K562 (cell line): ENCODE measurements around the gene NFATC1. TPM values are rescaled to one million over a fixed set of nuclear protein-coding genes. Genes with fewer than 3 reads are reported as not detected.

Experiments used
- ATAC-seq: fragments of 200-7000 bp; cut with Tn5 transposase; 3 replicates; pipeline ENCODE4 v1.9.1; 2020; ENCODE audit warnings: moderate library complexity
- BruUV-seq: library from RNA; stranded (reverse); fragments of 400-500 nt; replicated peaks from 2 replicates; lab custom pipeline; 2021; lab: Mats Ljungman, UMichigan
- CTCF ChIA-PET: fragments of 300-600 bp; formaldehyde crosslinking; extraction: SDS; loops from one replicate; lab custom pipeline; 2021; ENCODE audit warnings: low intra/inter-chr PET ratio; lab: Yijun Ruan, JAX
- POLR2A ChIA-PET: fragments of 300-600, 350-650 bp; sonication (Branson Sonifier 250); formaldehyde crosslinking; extraction: SDS; loops from one replicate; lab custom pipeline; 2021; ENCODE audit warnings: antibody characterized with exemption, inconsistent platforms; lab: Yijun Ruan, JAX
- DNase-seq, 4 experiments: peaks; one replicate each; pipeline versions ENCODE4 v3.0.0 to v3.0.0-alpha.2; 2011 to 2018; ENCODE audit warnings: low spot score in 3 of 4, mixed read lengths in 3 of 4; ENCODE audit errors: extremely low read depth in 1 of 4
- FAIRE-seq: peaks from 2 replicates; lab custom pipeline; 2011; peaks lifted over from hg19 to GRCh38; lab: Jason Lieb, UNC
- H2AFZ ChIP-seq: 2 replicates; pipeline ENCODE4 v1.6.0; 2011; ENCODE audit warnings: low read depth, low read length, control low read depth, inconsistent platforms
- H3K27ac ChIP-seq: fragments of 200-600 bp; 3 replicates; pipeline ENCODE4 v1.8.0; 2011; ENCODE audit warnings: low read depth, mild to moderate bottlenecking, control low read depth, inconsistent platforms, low read length, moderate library complexity, mixed read lengths; ENCODE audit errors: extremely low read depth
- H3K27me3 ChIP-seq, 2 experiments: fragments of 300-600 bp in 1 of 2; 2 replicates in 1 of 2; 3 replicates in 1 of 2; pipeline versions ENCODE4 v1.6.0 to v1.8.0; 2011; ENCODE audit warnings: inconsistent platforms in 2 of 2, low read length in 2 of 2, mild to moderate bottlenecking in 1 of 2, mixed read lengths in 1 of 2, moderate library complexity in 1 of 2; ENCODE audit not compliant: control insufficient read depth in 2 of 2, insufficient read depth in 2 of 2
- H3K36me3 ChIP-seq: fragments of 300-600 bp; 3 replicates; pipeline ENCODE4 v1.8.0; 2011; ENCODE audit warnings: mild to moderate bottlenecking, low read length, inconsistent platforms; ENCODE audit not compliant: control insufficient read depth, insufficient read depth
- H3K4me1 ChIP-seq, 2 experiments: fragments of 200-600 bp in 1 of 2; replicated peaks in 1 of 2; 2 replicates in 1 of 2; 3 replicates in 1 of 2; pipeline versions ENCODE4 v1.5.1 to v1.8.0; 2011; ENCODE audit warnings: inconsistent platforms in 2 of 2, low read length in 2 of 2, mild to moderate bottlenecking in 1 of 2, mixed read lengths in 1 of 2, moderate library complexity in 1 of 2; ENCODE audit not compliant: control insufficient read depth in 2 of 2, insufficient read depth in 2 of 2
- H3K4me2 ChIP-seq: 2 replicates; pipeline ENCODE4 v1.6.1; 2011; ENCODE audit warnings: low read length, control low read depth, inconsistent platforms, mixed read lengths; ENCODE audit not compliant: insufficient read depth
- H3K4me3 ChIP-seq: fragments of 200-600 bp; sonication (generic), shearing (Covaris generic); 2 replicates; pipeline ENCODE4 v1.5.1; 2016; ENCODE audit warnings: control low read depth, inconsistent platforms
- H3K79me2 ChIP-seq: fragments of 200-600 bp; 3 replicates; pipeline ENCODE4 v1.8.0; 2011; ENCODE audit warnings: low read length, inconsistent platforms; ENCODE audit not compliant: control insufficient read depth, insufficient read depth
- H3K9ac ChIP-seq, 2 experiments: 2 replicates each; pipeline versions ENCODE4 v1.6.0 to v1.6.1; 2011; ENCODE audit warnings: low read depth in 2 of 2, low read length in 2 of 2, control low read depth in 1 of 2, inconsistent platforms in 1 of 2, mild to moderate bottlenecking in 1 of 2, mixed read lengths in 1 of 2; ENCODE audit not compliant: insufficient read depth in 1 of 2
- H3K9me1 ChIP-seq: one replicate; pipeline ENCODE4 v1.6.0; 2011; ENCODE audit warnings: inconsistent platforms, mild to moderate bottlenecking, low read length, moderate library complexity; ENCODE audit not compliant: control insufficient read depth, insufficient read depth
- H3K9me3 ChIP-seq: replicated peaks from 2 replicates; pipeline ENCODE4 v1.5.1; 2011; ENCODE audit warnings: low read depth, low read length, inconsistent platforms; ENCODE audit not compliant: control insufficient read depth, insufficient read depth
- H4K20me1 ChIP-seq: replicated peaks from 2 replicates; pipeline ENCODE4 v1.6.1; 2011; ENCODE audit warnings: low read length, inconsistent platforms, mixed read lengths; ENCODE audit not compliant: control insufficient read depth, insufficient read depth
- EHMT2 ChIP-seq: fragments of 450-650 bp; IDR thresholded peaks from 2 replicates; pipeline ENCODE4 v1.6.1; 2018; ENCODE audit warnings: antibody characterized with exemption
- MED1 ChIP-seq: sonication (generic); formaldehyde crosslinking; IDR thresholded peaks from 2 replicates; pipeline ENCODE4 v1.8.1; 2023; ENCODE audit warnings: missing genetic modification reagents, borderline replicate concordance
- PML ChIP-seq: IDR thresholded peaks from 2 replicates; pipeline ENCODE4 v1.6.1; 2012; ENCODE audit warnings: low read length, inconsistent platforms
- SIX5 ChIP-seq, 2 experiments: IDR thresholded peaks; 2 replicates each; pipeline ENCODE4 v1.6.1; 2011; ENCODE audit warnings: low read length in 2 of 2, borderline replicate concordance in 1 of 2, low read depth in 1 of 2, mild to moderate bottlenecking in 1 of 2, moderate library complexity in 1 of 2; ENCODE audit not compliant: insufficient read depth in 1 of 2
- WGBS: fragments of 100-300 bp; shearing (Covaris generic); methylation state at CpG from one replicate; pipeline ENCODE4 v1.1.6; 2016; ENCODE audit warnings: low coverage, mixed read lengths; ENCODE audit not compliant: insufficient coverage; ENCODE audit errors: missing lambda C conversion rate; 5-methylcytosine and 5-hydroxymethylcytosine counted together
- in situ Hi-C: fragments of 300-500 bp; cut with MboI; formaldehyde crosslinking; loops from 4 replicates; pipeline ENCODE4 v1.15.0; 2018; ENCODE audit warnings: inconsistent platforms, mixed read lengths
- intact Hi-C: fragments of 100-400 bp; cut with micrococcal nuclease; formaldehyde crosslinking; loops from 2 replicates; pipeline ENCODE4 v1.14.2; 2022
- polyA plus RNA-seq, 8 experiments: library from polyadenylated mRNA; depleted of rRNA in 4 of 8; stranded (reverse) in 5 of 8; unstranded in 3 of 8; fragments of >200 nt; fragmentation: Nextera tagmentation in 2 of 8; fragmentation: Illumina TruSeq in 1 of 8; extraction: Ambion mirVana in 2 of 8; extraction: Trizol in 1 of 8; gene quantifications; 2 replicates each; pipeline versions ENCODE4 v1.2.1 to v1.2.3, GENCODE V29; 2011 to 2014; ENCODE audit warnings: inconsistent platforms in 1 of 8, missing spikeins in 1 of 8
- total RNA-seq, 7 experiments: library from RNA; depleted of rRNA in 6 of 7; stranded (reverse); fragments of >200 nt in 6 of 7; fragmentation: Illumina TruSeq in 2 of 7; extraction: Trizol in 2 of 7; gene quantifications; 2 replicates each; pipeline versions ENCODE4 v1.2.1 to v1.2.3, GENCODE V29; 2011 to 2021; ENCODE audit warnings: low replicate concordance in 1 of 7

The NFATC1 gene
- total and polyA plus RNA-seq, 9 of the 15 experiments (the other 6 are each of a cell fraction or from before 2014, with no cell fraction given): 1.1 to 16.4 (median 2.5) TPM

GRCh38 chr18:79511671-79512301, 116.1 kb downstream of the NFATC1 start:
- Histone ChIP-seq H3K27me3 (no peaks in the 10 kb centered on the region), H3K9me3 (no peaks in the 10 kb centered on the region), H3K4me1 (peaks cover 29 to 59% of the 10 kb centered on the region in 2 experiments), H3K9ac (no peak overlapping the region), H3K27ac (no peak overlapping the region), H3K4me2 (no peak overlapping the region)
- no peak for ATAC-seq
- in situ Hi-C loops: no loop called here
- BruUV-seq: no TSS peak
- DNase-seq: no peak
- ChIA-PET POLR2A (no interaction called here), CTCF (no interaction called here)
- intact Hi-C loops: no loop called here
- TF ChIP-seq PML (no peak), EHMT2 (no peak), MED1 (no peak), SIX5 (IDR thresholded peaks at IDR 0.05; ENCODE audit: borderline replicate concordance in 1 of 2, insufficient read depth in 1 of 2, low read depth in 1 of 2, low read length in 2 of 2) (no peak)
- TF ChIP-seq, all 486 proteins: peak for 0
- 0 out of 3 replicates have a peak, but pooled peaks cover 2% of the 10 kb centered on the region for H3K79me2 ChIP-seq
- 58% methylated on average over 11 of the region's 32 CpGs for WGBS
- H3K4me3 ChIP-seq: no peak overlapping the region
- FAIRE-seq: no peak
- 0 out of 3 replicates have a peak, but pooled peaks cover 5% of the 10 kb centered on the region for H3K36me3 ChIP-seq
- no peaks in the 10 kb centered on the region for H4K20me1 ChIP-seq
- no peaks in the 10 kb centered on the region for H3K9me1 ChIP-seq
- H2AFZ ChIP-seq: no peak overlapping the region
